Keratinocyte (primary cell): ENCODE data around the gene CFL1.

ENCODE experiments used
- EZH2 ChIP-seq: IDR thresholded peaks from one replicate; pipeline ENCODE4 v1.6.1; 2012; ENCODE audit warnings: inconsistent platforms, mild to moderate bottlenecking, low read length, moderate library complexity
- TF ChIP-seq, protein P1 (sequence below), 3 experiments: IDR thresholded peaks in 1 of 3; conservative IDR thresholded peaks in 1 of 3; optimal IDR thresholded peaks in 1 of 3; 2 replicates in 2 of 3; 3 replicates in 1 of 3; pipeline versions ENCODE3 to v1.5.1; 2011; ENCODE audit warnings: low read length in 3 of 3, mild to moderate bottlenecking in 3 of 3, moderate library complexity in 2 of 3, control low read depth in 1 of 3, inconsistent platforms in 1 of 3; ENCODE audit not compliant: insufficient read depth in 2 of 3; ENCODE audit errors: extremely low read depth in 1 of 3

DNA sequence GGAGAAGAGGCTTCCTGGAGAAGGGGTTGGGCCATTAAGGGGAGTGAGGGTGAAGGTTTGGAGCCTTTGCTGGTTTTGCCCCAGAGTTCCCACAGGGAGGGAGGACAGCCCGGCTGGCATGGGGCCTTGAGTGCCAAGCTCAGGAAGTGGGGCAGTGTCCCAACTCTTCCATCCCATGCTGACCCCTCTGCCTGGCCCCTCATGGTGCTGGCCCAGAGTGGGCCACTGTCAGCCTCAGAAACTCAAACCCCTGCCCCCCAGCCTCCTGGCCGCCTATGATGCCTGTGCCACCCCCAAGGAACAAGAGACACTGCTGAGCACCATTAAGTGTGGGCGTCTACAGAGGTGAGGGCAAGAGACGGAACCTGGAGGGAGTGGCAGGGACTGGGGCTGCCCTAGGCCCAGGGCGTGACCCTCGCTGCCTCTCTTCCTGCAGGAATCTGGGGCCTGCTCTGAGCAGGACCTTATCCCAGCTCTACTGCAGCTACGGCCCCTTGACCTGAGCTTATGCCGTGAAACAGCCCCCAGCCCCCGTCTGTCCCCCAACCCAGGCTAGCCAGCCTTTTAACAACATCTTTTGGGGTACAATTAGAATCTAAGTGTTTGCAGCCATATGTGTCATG lies 7.7 kb upstream of the CFL1 start:
- TF ChIP-seq, protein P1, sequence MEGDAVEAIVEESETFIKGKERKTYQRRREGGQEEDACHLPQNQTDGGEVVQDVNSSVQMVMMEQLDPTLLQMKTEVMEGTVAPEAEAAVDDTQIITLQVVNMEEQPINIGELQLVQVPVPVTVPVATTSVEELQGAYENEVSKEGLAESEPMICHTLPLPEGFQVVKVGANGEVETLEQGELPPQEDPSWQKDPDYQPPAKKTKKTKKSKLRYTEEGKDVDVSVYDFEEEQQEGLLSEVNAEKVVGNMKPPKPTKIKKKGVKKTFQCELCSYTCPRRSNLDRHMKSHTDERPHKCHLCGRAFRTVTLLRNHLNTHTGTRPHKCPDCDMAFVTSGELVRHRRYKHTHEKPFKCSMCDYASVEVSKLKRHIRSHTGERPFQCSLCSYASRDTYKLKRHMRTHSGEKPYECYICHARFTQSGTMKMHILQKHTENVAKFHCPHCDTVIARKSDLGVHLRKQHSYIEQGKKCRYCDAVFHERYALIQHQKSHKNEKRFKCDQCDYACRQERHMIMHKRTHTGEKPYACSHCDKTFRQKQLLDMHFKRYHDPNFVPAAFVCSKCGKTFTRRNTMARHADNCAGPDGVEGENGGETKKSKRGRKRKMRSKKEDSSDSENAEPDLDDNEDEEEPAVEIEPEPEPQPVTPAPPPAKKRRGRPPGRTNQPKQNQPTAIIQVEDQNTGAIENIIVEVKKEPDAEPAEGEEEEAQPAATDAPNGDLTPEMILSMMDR (optimal IDR thresholded peaks at IDR 0.05 in 1 of 3, IDR thresholded peaks at IDR 0.05 in 1 of 3, conservative IDR thresholded peaks at IDR 0.05 in 1 of 3; ENCODE audit: extremely low read depth in 1 of 3, insufficient read depth in 2 of 3, low read length in 3 of 3), result no peak
- no peak for TF ChIP-seq EZH2
